HG02885 (cell line): Measurements from ENCODE around the gene PLEK2.
"Not testable (repeated sequence)": the region's sequence is repeated elsewhere in the genome, so short reads cannot be mapped to it uniquely, and the experiment has no call there.

Source experiments
- ATAC-seq: cut with Tn5 transposase; IDR thresholded peaks from one replicate; pipeline ENCODE4 v1.9.1; 2021; ENCODE audit warnings: mild to moderate bottlenecking; ENCODE audit not compliant: unreplicated experiment, poor library complexity

PLEK2 gene

GRCh38 chr14:67370830-67371229 lies 41.1 kb downstream of the PLEK2 start:
- ATAC-seq, result no peak

- no peak for ATAC-seq
Measured at GRCh38 chr14:67365476-67365875, 46.5 kb downstream of the PLEK2 start.

- peak; percentile 27 for ATAC-seq
Measured at GRCh38 chr14:67360470-67361206, 51.3 kb downstream of the PLEK2 start.

DNA sequence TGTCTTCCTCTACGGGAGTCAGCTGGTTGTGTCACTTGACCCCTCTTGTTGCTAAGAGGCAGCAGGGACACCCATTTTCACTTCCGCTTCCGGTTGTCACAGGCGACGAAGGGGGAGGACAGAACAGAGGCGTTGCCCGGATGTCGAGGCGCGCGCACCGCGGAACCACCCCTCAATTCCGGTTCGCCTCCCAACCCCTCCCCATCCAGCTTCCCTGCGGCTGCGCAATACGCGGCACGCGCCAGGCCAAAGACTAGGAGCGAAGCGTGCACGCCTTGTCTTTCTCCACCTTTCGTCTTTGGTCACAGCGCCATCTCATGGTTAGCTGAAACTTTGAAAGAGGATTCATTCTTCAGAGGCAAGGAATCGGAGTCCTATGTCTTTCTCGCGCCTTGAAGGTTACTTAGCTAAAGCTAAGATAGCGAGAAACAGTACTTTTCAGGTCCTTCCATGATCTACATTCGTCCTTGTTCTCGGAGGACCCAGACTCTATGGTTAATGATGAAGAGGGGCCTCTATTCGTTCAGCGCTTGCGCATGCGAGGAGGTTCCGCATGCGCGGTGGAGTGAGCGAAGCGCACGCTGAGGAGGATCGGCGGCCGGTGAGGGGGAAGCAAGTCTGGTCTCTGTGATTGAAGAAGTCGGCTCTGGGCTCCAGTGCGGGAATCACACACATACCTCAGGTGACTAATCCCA lies 52.0 kb downstream of the PLEK2 start, which contains the start of the genes ATP6V1D and EIF2S1:
Gene ATP6V1D, minus strand, starts transcription at position 30 of the 695 bp plus-strand sequence. CDS start 106 bp downstream, outside the sequence.
Gene EIF2S1, plus strand, starts transcription at position 554 of the 695 bp plus-strand sequence. CDS start 4,440 bp downstream, outside the sequence.
- peak; percentile 92 for ATAC-seq

DNA sequence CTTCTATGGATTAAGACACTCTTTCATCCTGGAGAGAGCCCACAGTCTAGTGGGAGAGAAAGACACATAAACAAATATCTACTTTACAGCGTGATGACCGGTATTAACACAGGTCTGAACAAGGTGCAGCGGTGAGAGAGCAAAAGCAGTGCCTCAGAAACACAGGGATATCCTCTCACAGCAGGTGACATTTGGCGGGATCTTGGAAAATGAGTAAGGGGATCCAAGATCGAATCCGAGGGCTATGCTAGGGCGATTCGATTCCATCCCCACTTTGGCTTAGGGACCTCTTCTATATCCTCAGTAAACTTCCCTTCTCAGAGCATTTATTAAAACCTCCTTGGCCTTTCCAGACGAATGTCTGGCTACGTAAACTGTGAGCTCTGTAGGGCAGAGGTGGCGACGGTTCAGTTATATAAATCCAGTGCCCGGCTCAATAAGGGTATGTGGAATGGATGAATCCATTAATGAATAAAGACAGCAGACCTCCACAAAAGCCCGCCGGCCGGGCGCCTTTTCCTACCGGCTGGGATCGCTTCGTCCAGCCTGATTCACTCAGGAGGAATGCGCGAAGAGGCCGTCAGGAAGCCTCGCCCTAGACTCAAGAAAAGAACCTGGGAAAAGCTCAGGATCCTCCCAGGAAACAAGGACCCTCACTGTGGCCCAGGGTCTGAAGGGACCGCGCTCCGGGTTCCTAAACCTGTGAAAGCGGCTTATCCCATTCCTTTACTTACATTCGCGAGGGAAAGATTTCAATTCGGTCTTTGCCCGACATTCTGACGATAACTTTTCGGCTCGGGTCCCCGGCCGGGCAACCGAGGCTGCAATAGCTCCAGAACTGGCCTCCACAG lies 52.8 kb downstream of the PLEK2 start:
- no peak for ATAC-seq

DNA sequence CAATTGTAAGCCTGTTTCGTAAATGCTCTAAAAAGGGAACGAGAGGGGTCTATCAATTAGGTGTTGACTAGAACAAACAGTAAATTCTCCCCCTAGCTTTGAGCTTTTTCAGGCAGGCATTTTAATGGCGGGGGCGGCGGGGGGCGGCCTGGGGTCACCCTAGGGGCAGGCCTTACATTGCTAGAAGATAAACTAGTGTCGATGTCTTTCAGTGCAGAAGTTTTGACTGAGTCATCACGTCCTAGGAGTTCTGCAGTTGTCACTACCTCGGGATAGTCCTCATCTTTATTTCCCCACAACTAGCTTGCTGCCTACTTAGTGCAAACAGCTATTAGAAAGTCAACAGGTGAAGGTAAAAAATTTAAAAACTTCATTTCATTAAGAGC lies 54.0 kb downstream of the PLEK2 start:
- no peak for ATAC-seq

- ATAC-seq, result no peak
Measured at GRCh38 chr14:67357186-67357968, 54.6 kb downstream of the PLEK2 start.

GRCh38 chr14:67352055-67352454 lies 59.9 kb downstream of the PLEK2 start:
- ATAC-seq, result no peak

- ATAC-seq, result no peak
Measured at GRCh38 chr14:67345583-67345982, 66.4 kb downstream of the PLEK2 start.

DNA sequence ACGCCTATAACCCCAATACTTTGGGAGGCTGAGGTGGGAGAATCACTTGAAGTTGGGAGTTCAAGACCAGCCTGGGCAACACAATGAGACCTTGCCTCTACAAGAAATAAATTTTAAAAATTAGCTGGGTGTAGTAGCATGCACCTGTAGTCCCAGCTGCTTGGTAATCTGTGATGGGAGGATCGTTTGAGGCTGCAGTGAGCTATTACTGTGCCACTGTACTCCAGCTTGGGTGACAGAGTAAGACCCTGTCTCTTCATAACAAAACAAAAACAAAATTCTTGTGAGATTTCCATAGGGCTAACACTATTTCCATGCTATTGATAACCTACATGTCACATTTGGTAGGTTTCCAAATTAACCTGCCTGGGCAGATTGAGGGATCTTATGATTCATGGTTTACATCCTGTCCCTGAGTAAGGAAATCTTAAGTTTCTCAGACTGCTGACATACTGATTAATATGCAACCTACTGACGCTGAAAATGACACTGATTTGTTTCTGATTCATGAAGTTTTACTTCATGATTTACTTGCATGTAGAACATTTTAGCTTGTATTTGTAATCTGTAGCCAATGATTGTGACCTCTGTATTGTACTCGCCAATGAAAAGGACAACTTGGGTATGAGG lies 68.2 kb downstream of the PLEK2 start:
- no peak for ATAC-seq

GRCh38 chr14:67341231-67341630 lies 70.7 kb downstream of the PLEK2 start:
- ATAC-seq, result not testable (repeated sequence)
